ENCODE measurements around the gene NXPH1.

DNA sequence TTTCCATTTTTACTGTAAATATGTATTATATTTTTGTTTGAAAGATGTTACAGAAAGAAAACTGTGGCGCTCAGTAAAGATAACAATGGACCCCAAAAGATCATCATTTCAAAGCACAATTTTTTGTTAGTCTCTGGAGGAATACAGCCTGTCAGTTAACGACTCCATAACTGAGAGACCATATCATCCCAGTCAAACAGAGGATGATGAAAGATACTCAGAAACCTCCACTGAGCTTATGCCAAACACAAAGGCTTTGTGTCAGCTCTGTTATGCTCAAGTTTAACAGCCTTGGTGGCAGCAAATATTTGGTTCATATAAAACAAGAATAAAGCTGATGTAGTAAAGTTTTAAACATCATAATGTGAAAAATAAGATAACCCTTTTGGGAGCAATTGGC lies 345.1 kb downstream of the NXPH1 start:
- TF ChIP-seq, protein P1, sequence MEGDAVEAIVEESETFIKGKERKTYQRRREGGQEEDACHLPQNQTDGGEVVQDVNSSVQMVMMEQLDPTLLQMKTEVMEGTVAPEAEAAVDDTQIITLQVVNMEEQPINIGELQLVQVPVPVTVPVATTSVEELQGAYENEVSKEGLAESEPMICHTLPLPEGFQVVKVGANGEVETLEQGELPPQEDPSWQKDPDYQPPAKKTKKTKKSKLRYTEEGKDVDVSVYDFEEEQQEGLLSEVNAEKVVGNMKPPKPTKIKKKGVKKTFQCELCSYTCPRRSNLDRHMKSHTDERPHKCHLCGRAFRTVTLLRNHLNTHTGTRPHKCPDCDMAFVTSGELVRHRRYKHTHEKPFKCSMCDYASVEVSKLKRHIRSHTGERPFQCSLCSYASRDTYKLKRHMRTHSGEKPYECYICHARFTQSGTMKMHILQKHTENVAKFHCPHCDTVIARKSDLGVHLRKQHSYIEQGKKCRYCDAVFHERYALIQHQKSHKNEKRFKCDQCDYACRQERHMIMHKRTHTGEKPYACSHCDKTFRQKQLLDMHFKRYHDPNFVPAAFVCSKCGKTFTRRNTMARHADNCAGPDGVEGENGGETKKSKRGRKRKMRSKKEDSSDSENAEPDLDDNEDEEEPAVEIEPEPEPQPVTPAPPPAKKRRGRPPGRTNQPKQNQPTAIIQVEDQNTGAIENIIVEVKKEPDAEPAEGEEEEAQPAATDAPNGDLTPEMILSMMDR (IDR thresholded peaks at IDR 0.05) = no peak
- no peak for TF ChIP-seq EZH2 (IDR thresholded peaks at IDR 0.05; ENCODE audit: borderline replicate concordance, insufficient read depth, low read depth, low read length, poor library complexity, severe bottlenecking)

Data from B cell (primary cell).